HG03571 (cell line): ENCODE results near the gene POU2AF1.

ENCODE experiments used
- ATAC-seq: cut with Tn5 transposase; IDR thresholded peaks from one replicate; pipeline ENCODE4 v1.9.1; 2021; ENCODE audit not compliant: unreplicated experiment

The POU2AF1 gene

GRCh38 chr11:111347723-111348115 is 31.4 kb downstream of the POU2AF1 start:
- no peak for ATAC-seq

- no peak for ATAC-seq
Measured at GRCh38 chr11:111347002-111347722, 31.9 kb downstream of the POU2AF1 start.

GRCh38 chr11:111344032-111344431 is 35.0 kb downstream of the POU2AF1 start:
- no peak for ATAC-seq

GRCh38 chr11:111342329-111342728 is 36.7 kb downstream of the POU2AF1 start:
- ATAC-seq, result no peak

GRCh38 chr11:111339758-111340388 is 39.2 kb downstream of the POU2AF1 start:
- no peak for ATAC-seq

- ATAC-seq, result no peak
Measured at GRCh38 chr11:111336582-111337256, 42.4 kb downstream of the POU2AF1 start.

- no peak for ATAC-seq
Measured at GRCh38 chr11:111336062-111336461, 43.0 kb downstream of the POU2AF1 start.

- no peak for ATAC-seq
Measured at GRCh38 chr11:111335549-111335948, 43.5 kb downstream of the POU2AF1 start.

- no peak for ATAC-seq
Measured at GRCh38 chr11:111334532-111335502, 44.3 kb downstream of the POU2AF1 start.

GRCh38 chr11:111331711-111332479 is 47.2 kb downstream of the POU2AF1 start:
- no peak for ATAC-seq

GRCh38 chr11:111330234-111330893 is 48.7 kb downstream of the POU2AF1 start:
- no peak for ATAC-seq

GRCh38 chr11:111329306-111330204 is 49.5 kb downstream of the POU2AF1 start:
- ATAC-seq, result no peak

- no peak for ATAC-seq
Measured at GRCh38 chr11:111327908-111328624, 51.0 kb downstream of the POU2AF1 start.

GRCh38 chr11:111326824-111327223 is 52.3 kb downstream of the POU2AF1 start:
- no peak for ATAC-seq

- ATAC-seq, result no peak
Measured at GRCh38 chr11:111325259-111325658, 53.8 kb downstream of the POU2AF1 start.

- ATAC-seq, result no peak
Measured at GRCh38 chr11:111324277-111324720, 54.8 kb downstream of the POU2AF1 start.

GRCh38 chr11:111322534-111322933 is 56.5 kb downstream of the POU2AF1 start:
- ATAC-seq, result no peak
